K562 (cell line): Measurements from ENCODE around the gene MFAP5. TPM values are rescaled to one million over a fixed set of nuclear protein-coding genes. Genes with fewer than 3 reads are reported as not detected.

Experiments
- ATAC-seq: fragments of 200-7000 bp; cut with Tn5 transposase; 3 replicates; pipeline ENCODE4 v1.9.1; 2020; ENCODE audit warnings: moderate library complexity
- BruUV-seq: library from RNA; stranded (reverse); fragments of 400-500 nt; replicated peaks from 2 replicates; lab custom pipeline; 2021; lab: Mats Ljungman, UMichigan
- CTCF ChIA-PET: fragments of 300-600 bp; formaldehyde crosslinking; extraction: SDS; loops from one replicate; lab custom pipeline; 2021; ENCODE audit warnings: low intra/inter-chr PET ratio; lab: Yijun Ruan, JAX
- POLR2A ChIA-PET: fragments of 300-600, 350-650 bp; sonication (Branson Sonifier 250); formaldehyde crosslinking; extraction: SDS; loops from one replicate; lab custom pipeline; 2021; ENCODE audit warnings: antibody characterized with exemption, inconsistent platforms; lab: Yijun Ruan, JAX
- DNase-seq, 4 experiments: peaks; one replicate each; pipeline versions ENCODE4 v3.0.0 to v3.0.0-alpha.2; 2011 to 2018; ENCODE audit warnings: low spot score in 3 of 4, mixed read lengths in 3 of 4; ENCODE audit errors: extremely low read depth in 1 of 4
- FAIRE-seq: peaks from 2 replicates; lab custom pipeline; 2011; peaks lifted over from hg19 to GRCh38; lab: Jason Lieb, UNC
- H2AFZ ChIP-seq: 2 replicates; pipeline ENCODE4 v1.6.0; 2011; ENCODE audit warnings: low read depth, low read length, control low read depth, inconsistent platforms
- H3K27ac ChIP-seq: fragments of 200-600 bp; 3 replicates; pipeline ENCODE4 v1.8.0; 2011; ENCODE audit warnings: low read depth, mild to moderate bottlenecking, control low read depth, inconsistent platforms, low read length, moderate library complexity, mixed read lengths; ENCODE audit errors: extremely low read depth
- H3K27me3 ChIP-seq, 2 experiments: fragments of 300-600 bp in 1 of 2; 2 replicates in 1 of 2; 3 replicates in 1 of 2; pipeline versions ENCODE4 v1.6.0 to v1.8.0; 2011; ENCODE audit warnings: inconsistent platforms in 2 of 2, low read length in 2 of 2, mild to moderate bottlenecking in 1 of 2, mixed read lengths in 1 of 2, moderate library complexity in 1 of 2; ENCODE audit not compliant: control insufficient read depth in 2 of 2, insufficient read depth in 2 of 2
- H3K36me3 ChIP-seq: fragments of 300-600 bp; 3 replicates; pipeline ENCODE4 v1.8.0; 2011; ENCODE audit warnings: mild to moderate bottlenecking, low read length, inconsistent platforms; ENCODE audit not compliant: control insufficient read depth, insufficient read depth
- H3K4me1 ChIP-seq, 2 experiments: fragments of 200-600 bp in 1 of 2; replicated peaks in 1 of 2; 2 replicates in 1 of 2; 3 replicates in 1 of 2; pipeline versions ENCODE4 v1.5.1 to v1.8.0; 2011; ENCODE audit warnings: inconsistent platforms in 2 of 2, low read length in 2 of 2, mild to moderate bottlenecking in 1 of 2, mixed read lengths in 1 of 2, moderate library complexity in 1 of 2; ENCODE audit not compliant: control insufficient read depth in 2 of 2, insufficient read depth in 2 of 2
- H3K4me2 ChIP-seq: 2 replicates; pipeline ENCODE4 v1.6.1; 2011; ENCODE audit warnings: low read length, control low read depth, inconsistent platforms, mixed read lengths; ENCODE audit not compliant: insufficient read depth
- H3K4me3 ChIP-seq: fragments of 200-600 bp; sonication (generic), shearing (Covaris generic); 2 replicates; pipeline ENCODE4 v1.5.1; 2016; ENCODE audit warnings: control low read depth, inconsistent platforms
- H3K79me2 ChIP-seq: fragments of 200-600 bp; 3 replicates; pipeline ENCODE4 v1.8.0; 2011; ENCODE audit warnings: low read length, inconsistent platforms; ENCODE audit not compliant: control insufficient read depth, insufficient read depth
- H3K9ac ChIP-seq, 2 experiments: 2 replicates each; pipeline versions ENCODE4 v1.6.0 to v1.6.1; 2011; ENCODE audit warnings: low read depth in 2 of 2, low read length in 2 of 2, control low read depth in 1 of 2, inconsistent platforms in 1 of 2, mild to moderate bottlenecking in 1 of 2, mixed read lengths in 1 of 2; ENCODE audit not compliant: insufficient read depth in 1 of 2
- H3K9me1 ChIP-seq: one replicate; pipeline ENCODE4 v1.6.0; 2011; ENCODE audit warnings: inconsistent platforms, mild to moderate bottlenecking, low read length, moderate library complexity; ENCODE audit not compliant: control insufficient read depth, insufficient read depth
- H3K9me3 ChIP-seq: replicated peaks from 2 replicates; pipeline ENCODE4 v1.5.1; 2011; ENCODE audit warnings: low read depth, low read length, inconsistent platforms; ENCODE audit not compliant: control insufficient read depth, insufficient read depth
- H4K20me1 ChIP-seq: replicated peaks from 2 replicates; pipeline ENCODE4 v1.6.1; 2011; ENCODE audit warnings: low read length, inconsistent platforms, mixed read lengths; ENCODE audit not compliant: control insufficient read depth, insufficient read depth
- ATF7 ChIP-seq: fragments of 450-650 bp; IDR thresholded peaks from 2 replicates; pipeline ENCODE4 v1.7.1; 2014; ENCODE audit warnings: mild to moderate bottlenecking, moderate library complexity
- C11orf30 ChIP-seq: fragments of 450-650 bp; IDR thresholded peaks from 2 replicates; pipeline ENCODE4 v1.6.1; 2016; ENCODE audit warnings: low read depth, mild to moderate bottlenecking
- ELF4 ChIP-seq: fragments of 450-650 bp; formaldehyde crosslinking; IDR thresholded peaks from 2 replicates; pipeline ENCODE4 v1.4.0; 2022; ENCODE audit warnings: missing genetic modification characterization
- ESRRA ChIP-seq: fragments of 450-650 bp; IDR thresholded peaks from 2 replicates; pipeline ENCODE4 v1.6.1; 2014; ENCODE audit warnings: low read depth, mild to moderate bottlenecking, moderate library complexity, borderline replicate concordance
- MAFK ChIP-seq: IDR thresholded peaks from 2 replicates; pipeline ENCODE4 v1.6.1; 2011; ENCODE audit warnings: low read length, improper control_type of control experiment
- NCOA4 ChIP-seq: fragments of 450-650 bp; IDR thresholded peaks from 2 replicates; pipeline ENCODE4 v1.6.1; 2018; ENCODE audit warnings: mild to moderate bottlenecking; ENCODE audit not compliant: partially characterized antibody
- POLR2AphosphoS5 ChIP-seq: IDR thresholded peaks from 2 replicates; pipeline ENCODE4 v1.6.1; 2011; ENCODE audit warnings: mild to moderate bottlenecking, low read depth, low read length, moderate library complexity; ENCODE audit not compliant: control insufficient read depth, insufficient read depth
- SRSF7 ChIP-seq: fragments of 200-400 bp; formaldehyde crosslinking; optimal IDR thresholded peaks from 2 replicates; pipeline ENCODE3; 2017; ENCODE audit warnings: mild to moderate bottlenecking, low read depth, low read length
- TCF7L2 ChIP-seq: fragments of 150-350 bp; IDR thresholded peaks from 2 replicates; pipeline ENCODE4 v1.6.1; 2016; ENCODE audit warnings: low read depth, mild to moderate bottlenecking, low read length, moderate library complexity
- THRAP3 ChIP-seq: fragments of 450-650 bp; IDR thresholded peaks from 2 replicates; pipeline ENCODE4 v1.6.1; 2016; ENCODE audit warnings: mild to moderate bottlenecking, inconsistent platforms, borderline replicate concordance
- ZBTB9 ChIP-seq: fragments of 450-650 bp; formaldehyde crosslinking; IDR thresholded peaks from 2 replicates; pipeline ENCODE4 v1.4.0; 2020; ENCODE audit warnings: mild to moderate bottlenecking, moderate library complexity
- ZNF165 ChIP-seq: fragments of 250-450 bp; sonication (Bioruptor Pico); IDR thresholded peaks from 2 replicates; pipeline ENCODE4 v1.4.0; 2020; ENCODE audit warnings: borderline replicate concordance
- WGBS: fragments of 100-300 bp; shearing (Covaris generic); methylation state at CpG from one replicate; pipeline ENCODE4 v1.1.6; 2016; ENCODE audit warnings: low coverage, mixed read lengths; ENCODE audit not compliant: insufficient coverage; ENCODE audit errors: missing lambda C conversion rate; 5-methylcytosine and 5-hydroxymethylcytosine counted together
- in situ Hi-C: fragments of 300-500 bp; cut with MboI; formaldehyde crosslinking; loops from 4 replicates; pipeline ENCODE4 v1.15.0; 2018; ENCODE audit warnings: inconsistent platforms, mixed read lengths
- intact Hi-C: fragments of 100-400 bp; cut with micrococcal nuclease; formaldehyde crosslinking; loops from 2 replicates; pipeline ENCODE4 v1.14.2; 2022
- polyA plus RNA-seq, 8 experiments: library from polyadenylated mRNA; depleted of rRNA in 4 of 8; stranded (reverse) in 5 of 8; unstranded in 3 of 8; fragments of >200 nt; fragmentation: Nextera tagmentation in 2 of 8; fragmentation: Illumina TruSeq in 1 of 8; extraction: Ambion mirVana in 2 of 8; extraction: Trizol in 1 of 8; gene quantifications; 2 replicates each; pipeline versions ENCODE4 v1.2.1 to v1.2.3, GENCODE V29; 2011 to 2014; ENCODE audit warnings: inconsistent platforms in 1 of 8, missing spikeins in 1 of 8
- total RNA-seq, 7 experiments: library from RNA; depleted of rRNA in 6 of 7; stranded (reverse); fragments of >200 nt in 6 of 7; fragmentation: Illumina TruSeq in 2 of 7; extraction: Trizol in 2 of 7; gene quantifications; 2 replicates each; pipeline versions ENCODE4 v1.2.1 to v1.2.3, GENCODE V29; 2011 to 2021; ENCODE audit warnings: low replicate concordance in 1 of 7
- TF ChIP-seq, protein P1 (sequence below): fragments of 200-400 bp; formaldehyde crosslinking; IDR thresholded peaks from 2 replicates; pipeline ENCODE4 v1.6.1; 2017; ENCODE audit warnings: mild to moderate bottlenecking, low read depth, low read length, moderate library complexity
- TF ChIP-seq, protein P2 (sequence below): fragments of 450-650 bp; IDR thresholded peaks from 2 replicates; pipeline ENCODE4 v1.6.1; 2014; ENCODE audit warnings: low read depth, mild to moderate bottlenecking, moderate library complexity, borderline replicate concordance

The MFAP5 gene
- total and polyA plus RNA-seq, 9 of the 15 experiments (the other 6 are each of a cell fraction or from before 2014, with no cell fraction given) = not detected

DNA sequence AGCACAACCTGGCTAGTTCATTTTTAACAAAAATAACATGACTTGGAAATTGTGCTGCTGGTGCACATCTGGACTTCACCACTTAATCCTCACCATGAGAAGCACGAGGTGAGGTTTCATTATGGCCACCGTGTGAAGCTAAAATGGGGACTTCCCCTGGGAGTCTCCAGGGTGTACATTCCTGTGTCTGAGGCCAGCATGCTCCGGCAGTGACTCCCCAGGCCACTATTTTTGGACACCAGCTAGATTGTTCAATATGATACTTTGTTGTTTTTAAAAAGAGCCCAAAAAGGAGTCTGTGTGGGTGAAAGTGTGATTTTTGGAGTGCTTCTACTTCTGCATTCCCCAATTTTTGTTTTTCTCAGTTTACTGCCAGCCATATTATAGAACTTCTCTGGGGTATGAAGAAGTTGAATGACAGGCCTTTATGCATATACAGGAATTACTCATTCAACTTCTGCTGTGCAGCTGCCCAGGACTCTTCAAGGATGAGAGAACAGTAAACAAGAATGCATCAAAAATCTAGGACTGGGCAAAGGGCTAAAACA, 33.1 kb downstream of the MFAP5 start (continued):
- no peak for TF ChIP-seq ATF7
- no peak for TF ChIP-seq POLR2AphosphoS5
- no peak for TF ChIP-seq NCOA4
- TF ChIP-seq ESRRA = no peak

- TF ChIP-seq, protein P1, sequence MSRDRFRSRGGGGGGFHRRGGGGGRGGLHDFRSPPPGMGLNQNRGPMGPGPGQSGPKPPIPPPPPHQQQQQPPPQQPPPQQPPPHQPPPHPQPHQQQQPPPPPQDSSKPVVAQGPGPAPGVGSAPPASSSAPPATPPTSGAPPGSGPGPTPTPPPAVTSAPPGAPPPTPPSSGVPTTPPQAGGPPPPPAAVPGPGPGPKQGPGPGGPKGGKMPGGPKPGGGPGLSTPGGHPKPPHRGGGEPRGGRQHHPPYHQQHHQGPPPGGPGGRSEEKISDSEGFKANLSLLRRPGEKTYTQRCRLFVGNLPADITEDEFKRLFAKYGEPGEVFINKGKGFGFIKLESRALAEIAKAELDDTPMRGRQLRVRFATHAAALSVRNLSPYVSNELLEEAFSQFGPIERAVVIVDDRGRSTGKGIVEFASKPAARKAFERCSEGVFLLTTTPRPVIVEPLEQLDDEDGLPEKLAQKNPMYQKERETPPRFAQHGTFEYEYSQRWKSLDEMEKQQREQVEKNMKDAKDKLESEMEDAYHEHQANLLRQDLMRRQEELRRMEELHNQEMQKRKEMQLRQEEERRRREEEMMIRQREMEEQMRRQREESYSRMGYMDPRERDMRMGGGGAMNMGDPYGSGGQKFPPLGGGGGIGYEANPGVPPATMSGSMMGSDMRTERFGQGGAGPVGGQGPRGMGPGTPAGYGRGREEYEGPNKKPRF = no peak
- no peak for TF ChIP-seq ZBTB9 (CRISPR knock-in tag)
- no peak for TF ChIP-seq MAFK
- no peak for TF ChIP-seq ZNF165
- TF ChIP-seq C11orf30 = no peak
- TF ChIP-seq, protein P2, sequence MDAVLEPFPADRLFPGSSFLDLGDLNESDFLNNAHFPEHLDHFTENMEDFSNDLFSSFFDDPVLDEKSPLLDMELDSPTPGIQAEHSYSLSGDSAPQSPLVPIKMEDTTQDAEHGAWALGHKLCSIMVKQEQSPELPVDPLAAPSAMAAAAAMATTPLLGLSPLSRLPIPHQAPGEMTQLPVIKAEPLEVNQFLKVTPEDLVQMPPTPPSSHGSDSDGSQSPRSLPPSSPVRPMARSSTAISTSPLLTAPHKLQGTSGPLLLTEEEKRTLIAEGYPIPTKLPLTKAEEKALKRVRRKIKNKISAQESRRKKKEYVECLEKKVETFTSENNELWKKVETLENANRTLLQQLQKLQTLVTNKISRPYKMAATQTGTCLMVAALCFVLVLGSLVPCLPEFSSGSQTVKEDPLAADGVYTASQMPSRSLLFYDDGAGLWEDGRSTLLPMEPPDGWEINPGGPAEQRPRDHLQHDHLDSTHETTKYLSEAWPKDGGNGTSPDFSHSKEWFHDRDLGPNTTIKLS = no peak
- no peak for TF ChIP-seq SRSF7
- TF ChIP-seq TCF7L2 = no peak
- no peak for TF ChIP-seq ELF4
- no peak for TF ChIP-seq THRAP3
- Histone ChIP-seq H2AFZ (no peak overlapping the region), H3K79me2 (no peaks in the 10 kb centered on the region), H4K20me1 (no peaks in the 10 kb centered on the region), H3K4me1 (no peaks in the 10 kb centered on the region), H3K4me2 (no peak overlapping the region), H3K27ac (no peak overlapping the region), H3K36me3 (no peaks in the 10 kb centered on the region), H3K9me1 (no peaks in the 10 kb centered on the region), H3K27me3 (peaks cover 0 to 5% of the 10 kb centered on the region in 2 experiments; a peak in 1 of 5 replicates), H3K9me3 (no peaks in the 10 kb centered on the region), H3K9ac (no peak overlapping the region), H3K4me3 (no peak overlapping the region)
- ATAC-seq (no peak), FAIRE-seq (no peak), DNase-seq (no peak)
- ChIA-PET CTCF (no interaction called here), POLR2A (interaction anchor here (1.5 kb wide), 1 partner anchor 11 kb away, joined by 5 read pairs; no protein-coding TSS in a partner anchor)
- in situ Hi-C loops = no loop called here
- WGBS = 0% methylated on average over 3 of the region's 3 CpGs
- no TSS peak for BruUV-seq
- intact Hi-C loops = no loop called here
These were observed 33.9 kb downstream of the MFAP5 start for GRCh38 chr12:8628731-8629130.
